ENCODE data around the gene CCT8. TPM values are rescaled to one million over a fixed set of nuclear protein-coding genes. Genes with fewer than 3 reads are reported as not detected.
A peak's percentile ranks its signal among the peaks of the same experiment; 100 is the strongest.

CCT8 gene
- total and polyA plus RNA-seq, 9 of the 15 experiments (the other 6 are each of a cell fraction or from before 2014, with no cell fraction given) = 451 to 1,153 (median 677) TPM

DNA sequence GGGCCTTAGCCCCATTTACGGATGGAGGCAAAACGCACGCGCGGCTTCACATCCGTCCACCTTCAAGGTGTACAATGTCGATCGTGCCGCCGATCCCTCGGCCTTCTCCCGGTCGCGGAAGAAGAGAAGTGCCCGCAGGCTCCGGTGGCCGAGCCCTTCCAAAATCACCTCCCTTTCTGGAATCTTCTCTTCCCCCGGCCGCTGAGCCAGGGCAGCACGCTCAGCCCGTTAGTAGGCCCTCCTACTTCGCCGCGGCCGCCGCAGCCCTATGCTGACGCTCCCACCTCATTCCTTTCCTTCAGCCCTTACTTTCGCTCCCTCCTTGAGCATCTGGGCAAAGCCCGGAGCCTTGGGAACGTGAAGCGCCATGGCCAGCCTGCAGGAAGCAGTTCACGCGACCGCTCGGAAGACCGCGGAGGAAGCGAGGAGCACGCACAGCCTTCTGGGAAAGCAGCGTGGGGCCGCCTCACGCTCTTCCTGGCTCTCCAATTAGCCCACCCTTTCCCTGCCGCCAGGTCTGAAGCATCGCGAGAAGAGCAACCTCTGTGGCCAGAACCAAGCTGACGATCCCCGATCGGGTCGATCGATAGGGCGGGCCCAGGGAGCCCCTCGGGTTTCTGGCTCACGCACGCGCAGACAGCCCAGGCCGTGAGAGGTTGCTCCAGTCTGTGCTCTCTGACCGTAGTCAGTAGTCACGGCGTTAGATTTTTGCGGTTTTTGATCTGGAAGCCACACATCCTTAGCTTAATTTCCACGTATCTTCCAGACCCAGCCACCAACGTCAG is at the start of gene CCT8 (continued):
- no peak for TF ChIP-seq DDX20 (tag; IDR thresholded peaks at IDR 0.05; ENCODE audit: low read depth)
- TF ChIP-seq XRCC3 (IDR thresholded peaks at IDR 0.05) = no peak
- no peak; the same call in 1 of the 2 replicates for TF ChIP-seq CEBPG (CRISPR knock-in tag; IDR thresholded peaks at IDR 0.05)
- no peak for TF ChIP-seq CEBPG (tag; conservative IDR thresholded peaks at IDR 0.05 in 1 of 2, IDR thresholded peaks at IDR 0.05 in 1 of 2)
- TF ChIP-seq NR1H2 (CRISPR knock-in tag; IDR thresholded peaks at IDR 0.05) = no peak
- no peak for TF ChIP-seq ZBTB8A (IDR thresholded peaks at IDR 0.05; ENCODE audit: partially characterized antibody)
- no peak for TF ChIP-seq NR2C1 (IDR thresholded peaks at IDR 0.05)
- TF ChIP-seq NR2C1 (tag; IDR thresholded peaks at IDR 0.05) = 0 out of 2 replicates have a peak, but pooled peaks have one; percentile 12
- TF ChIP-seq, protein P1, sequence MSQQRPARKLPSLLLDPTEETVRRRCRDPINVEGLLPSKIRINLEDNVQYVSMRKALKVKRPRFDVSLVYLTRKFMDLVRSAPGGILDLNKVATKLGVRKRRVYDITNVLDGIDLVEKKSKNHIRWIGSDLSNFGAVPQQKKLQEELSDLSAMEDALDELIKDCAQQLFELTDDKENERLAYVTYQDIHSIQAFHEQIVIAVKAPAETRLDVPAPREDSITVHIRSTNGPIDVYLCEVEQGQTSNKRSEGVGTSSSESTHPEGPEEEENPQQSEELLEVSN (IDR thresholded peaks at IDR 0.05; ENCODE audit: borderline replicate concordance in 1 of 2, extremely low read depth in 1 of 2, insufficient read depth in 1 of 2, insufficient read length in 1 of 2, low read depth in 1 of 2, low read length in 1 of 2, poor library complexity in 1 of 2, severe bottlenecking in 1 of 2) = peak; percentile 65 to 71
- TF ChIP-seq SUPT5H (IDR thresholded peaks at IDR 0.05) = peak; percentile 99
- no peak for TF ChIP-seq ZNF764 (CRISPR knock-in tag; IDR thresholded peaks at IDR 0.05; ENCODE audit: low read depth)
- TF ChIP-seq SRSF7 (optimal IDR thresholded peaks at IDR 0.05; ENCODE audit: low read depth, low read length) = no peak
- TF ChIP-seq TBP (optimal IDR thresholded peaks at IDR 0.05; ENCODE audit: low read depth, low read length) = peak; percentile 91
- no peak for TF ChIP-seq BMI1 (IDR thresholded peaks at IDR 0.05; ENCODE audit: low read length)
- peak; percentile 23; the same call in 1 of the 2 replicates for TF ChIP-seq NFE2 (IDR thresholded peaks at IDR 0.05; ENCODE audit: low read depth)
- no peak for TF ChIP-seq PURB (CRISPR knock-in tag; IDR thresholded peaks at IDR 0.05; ENCODE audit: low read depth)
- TF ChIP-seq ETV6 (IDR thresholded peaks at IDR 0.05; ENCODE audit: borderline replicate concordance in 1 of 2, low read depth in 2 of 2, low read length in 1 of 2) = no peak
- TF ChIP-seq ETV6 (CRISPR knock-in tag; IDR thresholded peaks at IDR 0.05; ENCODE audit: borderline replicate concordance) = no peak
- TF ChIP-seq HIVEP1 (CRISPR knock-in tag; IDR thresholded peaks at IDR 0.05) = no peak
- TF ChIP-seq, protein P2, sequence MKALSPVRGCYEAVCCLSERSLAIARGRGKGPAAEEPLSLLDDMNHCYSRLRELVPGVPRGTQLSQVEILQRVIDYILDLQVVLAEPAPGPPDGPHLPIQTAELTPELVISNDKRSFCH (CRISPR knock-in tag; IDR thresholded peaks at IDR 0.05) = no peak
- TF ChIP-seq, protein P2 (tag; IDR thresholded peaks at IDR 0.05) = peak; percentile 61; the same call in 1 of the 2 replicates
- TF ChIP-seq ZSCAN29 (IDR thresholded peaks at IDR 0.05) = no peak
- TF ChIP-seq TFAM (CRISPR knock-in tag; conservative IDR thresholded peaks at IDR 0.05) = no peak
- TF ChIP-seq ZNF77 (CRISPR knock-in tag; IDR thresholded peaks at IDR 0.05) = no peak
- peak; percentile 24; the same call in 1 of the 2 replicates for TF ChIP-seq ZNF583 (CRISPR knock-in tag; IDR thresholded peaks at IDR 0.05)
- TF ChIP-seq, protein P3, sequence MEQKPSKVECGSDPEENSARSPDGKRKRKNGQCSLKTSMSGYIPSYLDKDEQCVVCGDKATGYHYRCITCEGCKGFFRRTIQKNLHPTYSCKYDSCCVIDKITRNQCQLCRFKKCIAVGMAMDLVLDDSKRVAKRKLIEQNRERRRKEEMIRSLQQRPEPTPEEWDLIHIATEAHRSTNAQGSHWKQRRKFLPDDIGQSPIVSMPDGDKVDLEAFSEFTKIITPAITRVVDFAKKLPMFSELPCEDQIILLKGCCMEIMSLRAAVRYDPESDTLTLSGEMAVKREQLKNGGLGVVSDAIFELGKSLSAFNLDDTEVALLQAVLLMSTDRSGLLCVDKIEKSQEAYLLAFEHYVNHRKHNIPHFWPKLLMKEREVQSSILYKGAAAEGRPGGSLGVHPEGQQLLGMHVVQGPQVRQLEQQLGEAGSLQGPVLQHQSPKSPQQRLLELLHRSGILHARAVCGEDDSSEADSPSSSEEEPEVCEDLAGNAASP (IDR thresholded peaks at IDR 0.05) = no peak

Data from K562 (cell line).